Vagina (tissue), 2 donors: Measurements from ENCODE around the gene CDKL4.
"Not testable (repeated sequence)": the region's sequence is repeated elsewhere in the genome, so short reads cannot be mapped to it uniquely, and the experiment has no call there.

ENCODE experiments used
- POLR2A ChIP-seq, 2 donors: fragments of 450-650 bp; IDR thresholded peaks; one replicate each; pipeline ENCODE4 v1.6.1; 2017; ENCODE audit warnings: antibody characterized with exemption in 2 of 2, mild to moderate bottlenecking in 2 of 2, moderate library complexity in 2 of 2
- POLR2AphosphoS5 ChIP-seq, 2 donors: sonication (generic); formaldehyde crosslinking; IDR thresholded peaks; one replicate each; pipeline ENCODE4 v1.9.0; 2017; ENCODE audit warnings: antibody characterized with exemption in 2 of 2, mild to moderate bottlenecking in 2 of 2, low read depth in 1 of 2; ENCODE audit not compliant: insufficient read depth in 1 of 2
- TF ChIP-seq, protein P1 (sequence below), 3 experiments: fragments of 450-650 bp in 2 of 3; fragments of 200-600 bp in 1 of 3; sonication (generic) in 1 of 3; IDR thresholded peaks; one replicate each; pipeline ENCODE4 v1.5.1; 2017 to 2019; ENCODE audit warnings: antibody characterized with exemption in 3 of 3, mild to moderate bottlenecking in 2 of 3, moderate library complexity in 2 of 3

DNA sequence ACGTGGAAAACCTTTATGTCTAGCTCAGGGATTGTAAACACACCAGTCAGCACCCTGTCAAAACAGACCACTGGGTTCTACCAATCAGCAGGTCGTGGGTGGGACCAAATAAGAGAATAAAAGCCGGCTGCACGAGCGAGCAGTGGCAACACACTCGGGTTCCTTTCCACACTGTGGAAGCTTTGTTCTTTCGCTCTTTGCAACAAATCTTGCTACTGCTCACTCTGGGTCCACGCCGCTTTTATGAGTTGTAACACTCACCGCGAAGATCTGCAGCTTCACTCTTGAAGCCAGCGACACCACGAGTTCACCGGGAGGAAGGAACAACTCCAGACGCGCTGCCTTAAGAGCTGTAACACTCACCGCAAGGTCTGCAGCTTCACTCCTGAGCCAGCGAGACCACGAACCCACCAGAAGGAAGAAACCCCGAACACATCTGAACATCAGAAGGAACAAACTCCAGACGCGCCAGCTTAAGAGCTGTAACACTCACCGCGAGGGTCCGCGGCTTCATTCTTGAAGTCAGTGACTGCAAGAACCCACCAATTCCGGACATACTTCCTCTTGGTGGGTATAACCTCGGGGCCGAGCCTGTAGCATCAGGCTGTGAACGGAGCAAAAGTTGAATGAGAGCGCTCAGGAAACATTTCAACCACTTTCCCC lies 1.3 kb upstream of the CDKL4 start:
- TF ChIP-seq, protein P1, sequence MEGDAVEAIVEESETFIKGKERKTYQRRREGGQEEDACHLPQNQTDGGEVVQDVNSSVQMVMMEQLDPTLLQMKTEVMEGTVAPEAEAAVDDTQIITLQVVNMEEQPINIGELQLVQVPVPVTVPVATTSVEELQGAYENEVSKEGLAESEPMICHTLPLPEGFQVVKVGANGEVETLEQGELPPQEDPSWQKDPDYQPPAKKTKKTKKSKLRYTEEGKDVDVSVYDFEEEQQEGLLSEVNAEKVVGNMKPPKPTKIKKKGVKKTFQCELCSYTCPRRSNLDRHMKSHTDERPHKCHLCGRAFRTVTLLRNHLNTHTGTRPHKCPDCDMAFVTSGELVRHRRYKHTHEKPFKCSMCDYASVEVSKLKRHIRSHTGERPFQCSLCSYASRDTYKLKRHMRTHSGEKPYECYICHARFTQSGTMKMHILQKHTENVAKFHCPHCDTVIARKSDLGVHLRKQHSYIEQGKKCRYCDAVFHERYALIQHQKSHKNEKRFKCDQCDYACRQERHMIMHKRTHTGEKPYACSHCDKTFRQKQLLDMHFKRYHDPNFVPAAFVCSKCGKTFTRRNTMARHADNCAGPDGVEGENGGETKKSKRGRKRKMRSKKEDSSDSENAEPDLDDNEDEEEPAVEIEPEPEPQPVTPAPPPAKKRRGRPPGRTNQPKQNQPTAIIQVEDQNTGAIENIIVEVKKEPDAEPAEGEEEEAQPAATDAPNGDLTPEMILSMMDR (IDR thresholded peaks at IDR 0.05) = not testable (repeated sequence)
- not testable (repeated sequence) for TF ChIP-seq POLR2A (IDR thresholded peaks at IDR 0.05); POLR2AphosphoS5 (IDR thresholded peaks at IDR 0.05; ENCODE audit: insufficient read depth in 1 of 2, low read depth in 1 of 2)
